Neural progenitor cell (in vitro differentiated cells): ENCODE results near the gene ABCC1.

ENCODE experiments used
- CTCF ChIP-seq: fragments of 200-600 bp; sonication (generic); IDR thresholded peaks from 2 replicates; pipeline ENCODE4 v1.5.1; 2017; ENCODE audit warnings: antibody characterized with exemption, mild to moderate bottlenecking
- EZH2 ChIP-seq: fragments of 200-600 bp; sonication (generic); IDR thresholded peaks from 2 replicates; pipeline ENCODE4 v1.6.1; 2017; ENCODE audit warnings: antibody characterized with exemption, mild to moderate bottlenecking, moderate library complexity
- EZH2phosphoT487 ChIP-seq: fragments of 200-600 bp; sonication (generic); IDR thresholded peaks from 2 replicates; pipeline ENCODE4 v1.6.1; 2017; ENCODE audit warnings: antibody characterized with exemption

- TF ChIP-seq CTCF (no peak), EZH2 (no peak), EZH2phosphoT487 (no peak)
These were observed 229.2 kb downstream of the ABCC1 start for GRCh38 chr16:16178455-16179162.
